ENCODE data around the gene KAZALD1.

KAZALD1 gene

GRCh38 chr10:101047961-101048892 is 13.6 kb upstream of the KAZALD1 start:
- DNase-seq, result no peak

- peak; percentile 47 for DNase-seq
Measured at GRCh38 chr10:101050208-101051069, 11.3 kb upstream of the KAZALD1 start.

GRCh38 chr10:101052285-101052684 is 9.5 kb upstream of the KAZALD1 start:
- DNase-seq, result peak; percentile 71

- peak; percentile 48 for DNase-seq
Measured at GRCh38 chr10:101053516-101053915, 8.3 kb upstream of the KAZALD1 start.

GRCh38 chr10:101054351-101054750 is 7.4 kb upstream of the KAZALD1 start:
- DNase-seq, result no peak

GRCh38 chr10:101054876-101055275 is 6.9 kb upstream of the KAZALD1 start:
- no peak for DNase-seq

- DNase-seq, result no peak
Measured at GRCh38 chr10:101055411-101055810, 6.4 kb upstream of the KAZALD1 start.

- DNase-seq, result no peak
Measured at GRCh38 chr10:101056365-101057151, 5.2 kb upstream of the KAZALD1 start.

- DNase-seq, result peak; percentile 97
Measured at GRCh38 chr10:101060036-101060950, 1.5 kb upstream of the KAZALD1 start.

GRCh38 chr10:101060951-101061623 is 702 bp upstream of the KAZALD1 start:
- DNase-seq, result peak; percentile 93

- peak; percentile 54 for DNase-seq
Measured at GRCh38 chr10:101062232-101063049, 652 bp downstream of the KAZALD1 start.

GRCh38 chr10:101063050-101063525 is 1.3 kb downstream of the KAZALD1 start:
- DNase-seq, result no peak

- no peak for DNase-seq
Measured at GRCh38 chr10:101063548-101064414, 2.0 kb downstream of the KAZALD1 start.

- DNase-seq, result no peak
Measured at GRCh38 chr10:101064415-101065030, 2.7 kb downstream of the KAZALD1 start.

- no peak for DNase-seq
Measured at GRCh38 chr10:101065481-101066145, 3.8 kb downstream of the KAZALD1 start.

- peak; percentile 73 for DNase-seq
Measured at GRCh38 chr10:101066146-101066895, 4.5 kb downstream of the KAZALD1 start.

- DNase-seq, result no peak
Measured at GRCh38 chr10:101066896-101067355, 5.1 kb downstream of the KAZALD1 start.
